NOMO-1 treated with DMSO at 0.1 percent for 48 hours (cell line): Measurements from ENCODE around the gene LRRC8C.

Experiments used
- DNase-seq: peaks from one replicate; lab custom pipeline; 2025; ENCODE audit not compliant: unreplicated experiment; lab: John Stamatoyannopoulos, UW

Gene LRRC8C

DNA sequence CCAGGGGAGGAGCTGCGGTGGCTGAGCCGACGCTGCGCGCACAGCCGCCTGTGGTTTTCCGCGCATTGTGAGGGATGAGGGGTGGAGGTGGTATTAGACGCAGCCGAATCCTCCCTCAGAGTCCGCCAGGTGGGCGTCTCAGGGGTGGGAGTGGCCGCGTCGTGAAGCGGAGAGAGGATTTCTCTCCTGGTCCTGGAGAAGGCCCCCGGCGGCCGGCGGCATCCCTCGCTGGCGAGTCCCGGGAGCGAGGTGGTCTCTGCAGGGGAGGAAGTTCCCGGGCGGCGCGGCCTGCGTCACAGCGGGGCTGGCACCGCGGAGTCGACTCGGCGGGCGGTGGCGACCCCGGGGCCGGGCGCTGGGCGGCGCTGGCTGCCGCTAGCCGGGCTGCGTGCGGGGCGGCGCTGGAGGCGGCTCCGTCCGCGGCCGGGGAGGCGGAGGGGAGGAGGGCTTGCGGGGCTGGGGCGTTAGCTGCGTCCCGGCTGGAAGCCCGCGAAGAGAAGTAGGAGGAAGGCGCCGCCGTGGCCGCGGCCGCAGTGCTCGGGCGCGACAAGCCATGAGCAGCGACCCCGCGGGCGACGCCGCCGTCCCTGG lies at the start of gene LRRC8C:
Gene LRRC8C, plus strand, starts transcription at position 464 of the 591 bp plus-strand sequence. CDS start 53,354 bp downstream, outside the sequence.
- DNase-seq = peak; percentile 80

DNA sequence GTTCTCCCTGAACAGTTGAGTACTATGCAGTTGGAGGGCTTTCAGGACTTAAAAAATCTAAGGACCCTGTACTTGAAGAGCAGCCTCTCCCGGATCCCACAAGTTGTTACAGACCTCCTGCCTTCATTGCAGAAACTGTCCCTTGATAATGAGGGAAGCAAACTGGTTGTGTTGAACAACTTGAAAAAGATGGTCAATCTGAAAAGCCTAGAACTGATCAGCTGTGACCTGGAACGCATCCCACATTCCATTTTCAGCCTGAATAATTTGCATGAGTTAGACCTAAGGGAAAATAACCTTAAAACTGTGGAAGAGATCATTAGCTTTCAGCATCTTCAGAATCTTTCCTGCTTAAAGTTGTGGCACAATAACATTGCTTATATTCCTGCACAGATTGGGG lies 48.7 kb upstream of the LRRC8C start:
- no peak for DNase-seq

- no peak for DNase-seq
Measured at GRCh38 chr1:89584781-89585180, 48.1 kb upstream of the LRRC8C start.

DNA sequence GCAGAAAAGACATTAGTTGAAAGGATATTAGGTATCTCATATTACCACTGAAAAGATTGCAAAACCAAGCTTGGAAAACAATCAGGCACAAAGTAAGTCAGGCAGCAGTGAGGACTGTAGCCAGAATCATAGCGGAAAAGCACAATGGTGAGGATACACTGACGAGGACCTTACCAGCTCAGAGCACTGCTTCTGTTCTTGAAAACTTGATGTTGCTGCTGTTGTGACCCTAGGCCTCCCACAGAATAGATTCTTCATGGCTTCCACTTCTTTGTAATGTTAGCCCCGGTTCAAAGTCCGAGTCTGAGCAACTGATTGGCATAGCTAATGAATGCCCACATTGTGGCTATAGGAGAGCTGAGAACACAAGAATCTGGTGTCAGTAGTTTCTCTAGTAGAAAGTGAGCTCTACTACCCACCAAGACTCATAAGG lies 45.2 kb upstream of the LRRC8C start:
- no peak for DNase-seq

DNA sequence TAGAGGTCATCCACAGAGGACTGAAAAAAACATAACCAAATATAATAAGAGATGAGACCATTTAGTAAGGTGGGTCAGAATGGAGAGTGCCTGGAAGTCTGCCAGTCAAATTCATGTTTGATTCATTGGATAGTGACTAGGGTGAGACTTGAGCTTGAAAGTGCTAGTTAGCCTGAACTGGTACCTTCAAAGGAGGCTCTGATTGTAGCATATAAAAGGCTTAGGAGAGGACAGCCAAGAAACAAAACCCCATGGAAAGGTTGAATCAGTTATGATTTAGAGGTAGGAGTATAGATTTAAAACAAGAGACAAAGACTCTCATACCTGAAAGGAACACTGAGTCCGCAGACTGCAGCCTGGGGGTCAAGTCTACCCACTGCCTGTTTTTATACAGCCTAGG lies 44.4 kb upstream of the LRRC8C start:
- DNase-seq = no peak

GRCh38 chr1:89589515-89589914 lies 43.4 kb upstream of the LRRC8C start:
- no peak for DNase-seq

DNA sequence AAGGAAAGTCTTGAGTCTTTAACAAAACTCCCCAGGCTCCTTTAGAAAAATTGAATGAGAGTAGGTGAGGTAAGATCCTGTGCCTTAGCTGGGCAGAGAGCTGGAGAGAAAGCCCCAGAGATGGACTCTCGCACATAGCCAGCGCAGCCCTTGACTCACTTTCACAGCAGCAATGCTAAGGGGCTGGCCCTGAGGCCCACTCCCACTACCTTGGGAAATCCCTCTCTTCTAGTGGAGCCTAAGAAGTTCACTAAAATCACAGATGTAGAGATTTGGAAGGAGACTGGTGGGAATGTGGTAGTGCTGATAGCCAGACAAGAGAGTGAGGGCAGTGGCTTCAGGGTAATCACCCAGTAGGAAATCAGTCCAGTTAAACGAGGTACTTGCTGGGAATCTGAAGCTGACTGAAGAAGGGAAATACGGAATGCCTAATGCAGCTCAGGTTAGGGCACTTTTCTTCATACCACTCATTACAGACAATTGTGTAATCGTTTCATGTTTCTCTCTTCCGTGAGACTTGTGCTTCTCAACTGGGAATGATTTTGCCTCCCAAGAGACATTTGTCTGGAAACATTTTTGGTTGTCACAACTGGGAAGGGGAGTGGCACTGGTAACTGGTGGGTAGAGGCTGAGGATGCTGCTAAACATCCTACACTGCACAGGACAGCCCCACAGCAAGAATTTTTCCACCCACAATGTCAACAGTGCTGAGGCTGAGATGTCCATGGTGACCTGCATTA lies 42.4 kb upstream of the LRRC8C start:
- no peak for DNase-seq

GRCh38 chr1:89592861-89593302 lies 40.0 kb upstream of the LRRC8C start:
- peak; percentile 90 for DNase-seq

DNA sequence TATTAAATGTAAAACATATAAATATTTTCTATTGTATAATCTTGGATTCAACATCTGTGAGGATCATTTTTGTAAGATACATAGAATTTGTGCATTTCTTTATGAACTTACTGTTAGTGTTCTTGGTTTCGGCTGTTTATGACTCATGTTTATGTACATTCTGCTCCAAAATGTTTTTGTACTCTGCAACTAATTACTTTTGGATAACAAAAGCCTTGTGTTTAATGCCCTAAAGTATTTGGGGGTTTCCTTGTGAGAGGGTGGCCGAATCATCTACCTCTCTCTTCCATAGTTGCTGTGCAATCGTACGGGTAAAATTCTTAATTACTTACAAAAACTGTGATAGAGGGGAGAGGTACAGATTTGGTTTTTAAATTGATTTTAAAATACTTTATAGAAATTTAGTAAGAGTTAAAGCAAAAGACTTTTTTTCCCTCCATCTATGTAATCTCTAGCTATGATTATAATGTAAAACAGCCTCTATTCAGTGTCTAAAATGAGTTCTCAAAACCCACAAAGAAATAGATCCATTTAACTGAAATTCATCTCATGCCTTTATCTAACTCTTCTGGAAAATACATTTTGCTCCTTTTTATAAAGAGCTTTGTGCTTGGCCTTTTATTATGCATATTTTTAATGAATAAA lies 38.7 kb upstream of the LRRC8C start:
- DNase-seq = no peak

DNA sequence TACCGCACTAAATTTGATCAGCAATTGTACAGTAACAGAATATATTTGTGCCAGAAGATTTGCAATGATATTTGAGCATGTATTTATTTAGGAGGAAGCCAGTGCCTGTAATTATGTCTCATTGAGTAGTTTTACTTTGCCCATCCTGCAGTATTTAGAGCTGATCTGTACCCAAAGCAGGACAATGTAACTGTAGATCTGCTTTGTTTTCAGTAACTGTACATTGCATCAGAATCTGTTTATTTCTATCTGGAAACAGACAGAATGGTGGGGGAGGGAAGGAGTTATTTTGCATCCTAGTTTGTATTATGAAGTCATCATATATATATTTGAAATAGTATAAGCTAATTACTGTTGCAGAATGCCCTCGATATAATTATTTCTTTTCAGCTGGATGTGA lies 36.2 kb upstream of the LRRC8C start:
- DNase-seq = no peak

DNA sequence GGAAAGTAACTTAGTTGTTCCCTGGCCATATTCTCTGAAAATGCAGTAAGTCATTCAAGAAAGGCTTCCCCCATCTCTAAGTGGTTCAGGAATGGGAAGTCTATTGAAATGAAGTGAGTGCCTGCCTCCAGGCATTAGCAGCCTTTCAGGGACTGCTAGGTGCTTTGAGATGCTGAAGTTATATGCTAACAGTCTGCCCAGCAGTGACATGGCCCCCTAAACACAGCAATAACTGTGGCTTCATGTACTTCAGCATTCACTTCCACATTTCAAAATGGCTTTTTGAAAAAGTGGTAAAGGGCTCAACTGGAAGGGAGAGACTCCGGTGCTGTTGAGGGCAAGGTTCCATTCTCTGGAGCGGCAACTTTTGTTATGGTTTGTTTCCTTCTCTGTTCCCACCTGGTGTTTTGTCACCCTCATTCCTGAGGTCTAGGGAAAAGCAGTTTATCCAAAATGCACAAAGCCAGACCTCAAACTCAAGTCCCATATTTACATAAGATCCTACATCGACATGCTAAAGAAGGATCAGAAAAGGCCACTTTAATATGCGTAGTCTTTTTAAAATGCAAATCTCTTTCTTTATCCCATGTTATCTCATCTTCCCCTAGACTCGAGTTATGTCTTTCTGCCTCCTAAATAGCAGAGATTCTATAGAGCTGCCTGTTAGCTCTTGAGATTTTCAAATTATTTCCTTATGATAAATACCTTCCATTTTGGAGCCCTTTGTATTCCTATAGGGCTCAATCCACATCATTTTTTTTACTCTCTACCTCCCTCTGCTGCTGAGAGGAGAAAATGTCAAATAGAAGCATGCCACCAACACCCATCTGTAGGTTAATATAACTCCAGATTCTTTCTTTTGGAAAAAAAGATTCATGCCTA lies 34.2 kb upstream of the LRRC8C start:
- DNase-seq = peak; percentile 38

GRCh38 chr1:89599332-89599630 lies 33.6 kb upstream of the LRRC8C start:
- no peak for DNase-seq

DNA sequence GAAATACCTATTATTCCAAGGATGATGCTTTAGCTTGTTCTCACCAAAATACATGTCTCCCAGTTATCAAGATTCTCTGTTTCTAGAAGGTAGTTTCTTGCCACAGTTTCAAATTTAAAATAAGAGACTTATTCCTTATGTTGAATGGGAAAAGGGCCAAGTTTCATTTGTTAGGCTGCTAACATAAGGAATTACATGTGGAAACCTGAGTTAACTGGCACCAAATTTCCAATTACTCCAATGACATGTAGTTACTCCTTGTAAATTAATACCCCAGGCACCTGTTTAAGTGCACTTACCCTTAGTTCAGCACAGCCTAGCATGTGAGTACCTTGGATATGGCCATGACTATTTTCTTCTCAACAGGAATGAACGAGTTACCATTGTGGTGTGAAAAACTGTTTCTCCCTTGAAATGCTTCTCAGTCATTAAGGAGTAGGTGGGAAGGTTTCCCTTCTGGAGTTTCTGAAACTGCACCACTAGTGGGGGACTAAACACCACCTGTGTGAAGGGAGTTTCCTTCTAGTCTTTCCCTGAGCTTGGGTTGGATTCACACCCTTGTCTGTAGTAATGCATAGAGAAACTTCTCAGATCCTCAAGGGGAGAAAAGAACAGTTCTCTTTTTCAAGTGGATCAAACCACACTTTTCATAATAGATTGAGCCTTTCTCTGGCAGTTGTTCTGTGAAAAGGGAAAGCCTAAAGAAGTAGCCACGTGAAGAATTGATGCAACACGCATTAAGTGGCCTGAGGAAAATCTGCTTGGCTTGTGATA lies 32.3 kb upstream of the LRRC8C start:
- DNase-seq = peak; percentile 11

DNA sequence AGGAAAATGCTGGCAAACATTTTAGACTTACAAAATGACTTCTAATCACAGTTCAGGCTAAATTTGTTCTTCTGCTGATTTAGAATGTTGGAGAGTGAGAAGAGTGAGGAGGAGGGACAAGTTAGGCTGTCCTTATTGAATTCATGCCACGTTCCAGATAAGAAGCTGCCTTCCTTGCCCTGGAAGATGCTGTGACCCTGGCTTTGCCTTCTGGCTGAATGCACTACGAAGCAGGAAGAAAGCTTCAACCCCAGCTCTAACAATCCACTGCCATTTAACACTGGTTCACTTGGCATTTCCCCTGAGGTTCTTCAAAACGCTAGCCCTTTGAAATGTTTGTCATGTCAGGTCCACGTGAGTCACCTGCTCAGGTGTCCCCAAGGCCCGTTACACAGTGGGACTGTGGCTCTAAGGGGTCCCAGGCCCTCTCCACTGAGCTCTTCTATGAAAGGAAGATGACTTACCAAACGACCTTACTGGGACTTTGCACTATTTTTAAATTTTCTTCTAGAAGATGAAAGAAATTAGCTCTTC lies 30.0 kb upstream of the LRRC8C start:
- DNase-seq = no peak

DNA sequence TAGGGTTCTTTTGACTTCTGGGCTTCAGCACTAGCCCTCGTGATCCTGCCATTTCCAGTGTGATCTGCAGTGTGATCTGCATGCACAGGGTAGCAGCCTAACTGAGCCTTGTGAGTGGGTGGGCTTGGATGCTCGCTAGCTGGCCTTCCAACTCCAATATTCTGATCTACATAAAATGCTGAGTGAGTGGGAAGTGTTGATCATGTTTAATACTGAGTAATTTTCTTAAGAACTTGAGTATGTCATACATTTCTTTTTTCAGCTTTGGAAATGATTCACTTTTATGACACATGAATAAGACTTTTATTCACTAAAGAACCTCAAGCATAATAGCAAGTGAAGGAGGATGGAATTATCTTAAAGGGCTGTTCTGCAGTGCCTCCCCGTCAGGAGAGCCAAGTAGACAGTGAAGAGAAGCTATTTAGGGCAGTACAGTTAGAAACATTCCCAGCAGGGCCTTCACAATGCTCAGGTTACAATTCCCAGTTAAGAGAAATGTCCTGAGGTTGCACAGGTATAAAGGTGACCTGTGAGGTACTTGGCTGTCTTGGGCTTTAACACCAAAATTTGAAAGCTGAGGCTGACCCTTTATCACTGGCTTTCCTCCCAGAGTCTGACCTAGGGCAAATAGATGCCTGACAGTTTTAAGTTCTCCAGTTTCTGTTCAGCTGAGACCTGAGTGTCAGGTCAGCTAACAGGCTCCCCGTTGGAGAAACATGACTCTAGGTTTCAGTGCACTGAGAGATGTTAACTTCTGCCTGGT lies 29.1 kb upstream of the LRRC8C start:
- DNase-seq = no peak

- DNase-seq = no peak
Measured at GRCh38 chr1:89604414-89604735, 28.5 kb upstream of the LRRC8C start.

GRCh38 chr1:89605692-89606091 lies 27.2 kb upstream of the LRRC8C start:
- DNase-seq = no peak

- DNase-seq = no peak
Measured at GRCh38 chr1:89606227-89606980, 26.5 kb upstream of the LRRC8C start.

DNA sequence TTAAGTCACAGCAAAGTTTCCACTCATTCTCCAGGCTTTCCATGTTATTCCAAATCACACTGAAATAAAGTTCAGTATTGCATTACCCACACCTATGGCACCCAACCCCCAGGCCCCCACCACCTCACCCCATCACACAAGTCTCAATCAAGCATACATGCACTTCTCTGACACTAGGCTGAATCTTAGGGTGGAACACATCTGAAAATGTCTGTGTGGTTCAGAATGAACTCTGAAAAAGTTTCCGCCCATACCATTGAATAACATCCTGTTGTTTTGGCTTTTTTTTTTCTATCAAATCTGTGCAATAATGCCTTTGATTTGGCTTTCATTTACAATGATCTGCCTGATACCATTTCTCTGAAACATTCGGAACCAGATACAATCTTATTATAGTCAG lies 25.8 kb upstream of the LRRC8C start:
- DNase-seq = no peak
